Tibial nerve (tissue), 4 donors: ENCODE results near the gene COL4A1. TPM values are rescaled to one million over a fixed set of nuclear protein-coding genes. Genes with fewer than 3 reads are reported as not detected.
A peak's percentile ranks its signal among the peaks of the same experiment; 100 is the strongest.

Experiments used
- DNase-seq, 2 donors: peaks; one replicate each; pipeline ENCODE4 v3.0.0-alpha.2; 2019; ENCODE audit warnings: low spot score in 2 of 2
- H3K27ac ChIP-seq, 4 donors: fragments of 200-600 bp; sonication (generic) in 3 of 4; one replicate each; pipeline ENCODE4 v1.5.1; 2017 to 2019; ENCODE audit warnings: mild to moderate bottlenecking in 1 of 4
- H3K27me3 ChIP-seq, 2 donors: fragments of 200-600 bp; sonication (generic) in 1 of 2; one replicate each; pipeline versions ENCODE4 v1.5.1 to v1.6.0; 2017 to 2019
- H3K36me3 ChIP-seq, 3 donors: fragments of 200-600 bp; sonication (generic); one replicate each; pipeline ENCODE4 v1.5.1; 2018 to 2019
- H3K4me1 ChIP-seq, 4 donors: fragments of 200-600 bp; sonication (generic) in 3 of 4; one replicate each; pipeline ENCODE4 v1.5.1; 2017 to 2019
- H3K4me3 ChIP-seq, 4 donors: fragments of 200-600 bp; sonication (generic) in 3 of 4; one replicate each; pipeline ENCODE4 v1.5.1; 2017 to 2019; ENCODE audit warnings: mild to moderate bottlenecking in 1 of 4, moderate library complexity in 1 of 4
- H3K9me3 ChIP-seq, 4 donors: fragments of 200-600 bp; sonication (generic) in 3 of 4; one replicate each; pipeline ENCODE4 v1.5.1; 2017 to 2019
- CTCF ChIP-seq, 5 experiments: fragments of 200-600 bp in 3 of 5; fragments of 450-650 bp in 2 of 5; sonication (generic) in 3 of 5; IDR thresholded peaks; one replicate each; pipeline ENCODE4 v1.5.1; 2016 to 2019; ENCODE audit warnings: antibody characterized with exemption in 5 of 5, mild to moderate bottlenecking in 3 of 5, moderate library complexity in 2 of 5
- EP300 ChIP-seq, 2 donors: sonication (generic); formaldehyde crosslinking; IDR thresholded peaks; one replicate each; pipeline ENCODE4 v1.6.1; 2017; ENCODE audit warnings: antibody characterized with exemption in 2 of 2, mild to moderate bottlenecking in 1 of 2
- POLR2A ChIP-seq, 2 donors: fragments of 450-650 bp; IDR thresholded peaks; one replicate each; pipeline ENCODE4 v1.6.1; 2017; ENCODE audit warnings: antibody characterized with exemption in 2 of 2, mild to moderate bottlenecking in 2 of 2, moderate library complexity in 2 of 2
- WGBS, 2 donors: methylation state at CpG; one replicate each; pipeline ENCODE4 v1.1.5; 2018; 5-methylcytosine and 5-hydroxymethylcytosine counted together
- total RNA-seq, 4 donors: library from RNA; depleted of rRNA; stranded (reverse); fragments of >200 nt; gene quantifications; one replicate each; pipeline ENCODE4 v1.1.0, GENCODE V29; 2016

Gene COL4A1
- total RNA-seq, 4 donors from 2014 or later, result 385 to 583 (median 526) TPM

GRCh38 chr13:110233181-110233950 is 73.6 kb downstream of the COL4A1 start:
- Histone ChIP-seq H3K27ac (peak overlapping the region; percentile 41 to 84 (median 61)), H3K36me3 (peaks cover 0 to 12% (median 0%) of the 10 kb centered on the region in 3 donors), H3K27me3 (no peaks in the 10 kb centered on the region), H3K4me1 (peaks cover 0 to 58% (median 22%) of the 10 kb centered on the region in 4 donors), H3K9me3 (no peaks in the 10 kb centered on the region), H3K4me3 (peak overlapping the region in 1 of 4 donors; percentile 26)
- TF ChIP-seq CTCF (IDR thresholded peaks at IDR 0.05), result no peak
- TF ChIP-seq EP300 (IDR thresholded peaks at IDR 0.05), result peak; percentile 40 to 87
- no peak for TF ChIP-seq POLR2A (IDR thresholded peaks at IDR 0.05)
- DNase-seq, result peak; percentile 75 to 82
- WGBS, 2 donors, result 44% methylated on average over 20 of the region's 20 CpGs

- Histone ChIP-seq H3K27ac (peak overlapping the region; percentile 41 to 84 (median 61)), H3K36me3 (peaks cover 0 to 12% (median 0%) of the 10 kb centered on the region in 3 donors), H3K4me3 (peak overlapping the region in 1 of 4 donors; percentile 26), H3K9me3 (no peaks in the 10 kb centered on the region), H3K27me3 (no peaks in the 10 kb centered on the region), H3K4me1 (peaks cover 0 to 58% (median 19%) of the 10 kb centered on the region in 4 donors)
- TF ChIP-seq CTCF (IDR thresholded peaks at IDR 0.05) (no peak), POLR2A (IDR thresholded peaks at IDR 0.05) (no peak), EP300 (IDR thresholded peaks at IDR 0.05) (no peak)
- 48 to 60% methylated on average over 11 of the region's 11 CpGs for WGBS, 2 donors
- no peak for DNase-seq
Measured at GRCh38 chr13:110232756-110233155, 74.2 kb downstream of the COL4A1 start.

- WGBS, 2 donors, result 60 to 66% methylated on average over 5 of the region's 5 CpGs
Measured at GRCh38 chr13:110232142-110232541, 74.8 kb downstream of the COL4A1 start.

DNA sequence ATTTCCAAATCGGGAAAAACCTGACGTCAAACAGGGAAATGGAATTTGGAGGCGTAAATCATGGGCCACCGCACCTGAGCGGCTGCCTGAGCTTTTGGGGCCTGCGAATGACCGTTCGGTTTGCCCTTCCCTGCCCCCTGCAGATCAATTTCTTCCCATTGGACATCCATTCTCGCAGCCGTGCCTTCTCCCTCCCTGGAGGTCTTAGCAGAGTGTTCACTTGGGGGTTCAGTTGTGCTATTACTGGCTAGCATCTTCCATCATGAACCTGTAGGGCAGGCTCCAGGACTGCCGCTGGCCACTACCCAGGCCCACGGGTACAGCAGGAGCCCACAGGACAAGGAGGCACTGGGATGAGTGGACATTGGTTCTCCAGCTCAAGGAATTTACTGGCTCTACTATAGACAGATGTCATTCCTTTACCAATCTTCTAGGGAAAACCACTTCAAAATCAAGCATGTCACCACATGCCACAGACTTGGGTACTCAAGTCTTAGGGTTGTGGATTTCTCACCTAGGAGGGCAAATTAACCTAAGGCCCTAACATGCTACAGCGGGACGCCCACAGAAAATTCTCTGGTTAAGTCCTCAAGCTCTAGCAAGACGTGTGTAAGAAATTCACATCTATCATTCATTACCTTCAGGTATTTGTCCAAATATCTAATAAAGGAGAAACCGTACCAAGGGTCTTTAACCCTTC is 75.5 kb downstream of the COL4A1 start:
- Histone ChIP-seq H3K27ac (peak overlapping the region in 3 of 4 donors; percentile 55 to 84 (median 67)), H3K27me3 (no peaks in the 10 kb centered on the region), H3K4me3 (no peak overlapping the region), H3K9me3 (no peaks in the 10 kb centered on the region), H3K36me3 (peaks cover 0 to 5% (median 0%) of the 10 kb centered on the region in 3 donors), H3K4me1 (peaks cover 0 to 55% (median 13%) of the 10 kb centered on the region in 4 donors)
- WGBS, 2 donors, result 84 to 90% methylated on average over 16 of the region's 16 CpGs
- no peak for TF ChIP-seq EP300 (IDR thresholded peaks at IDR 0.05)
- TF ChIP-seq CTCF (IDR thresholded peaks at IDR 0.05), result no peak
- no peak for TF ChIP-seq POLR2A (IDR thresholded peaks at IDR 0.05)
- DNase-seq, result no peak

More at GRCh38 chr13:110232142-110232541, 74.8 kb downstream of the COL4A1 start:
- no peak overlapping the region for H3K4me3 ChIP-seq
- H3K4me1 ChIP-seq, result peaks cover 0 to 58% (median 16%) of the 10 kb centered on the region in 4 donors
- H3K36me3 ChIP-seq, result peaks cover 0 to 12% (median 0%) of the 10 kb centered on the region in 3 donors
- peak overlapping the region in 3 of 4 donors; percentile 55 to 84 (median 67) for H3K27ac ChIP-seq
- no peaks in the 10 kb centered on the region for H3K9me3 ChIP-seq
- no peak for DNase-seq
- TF ChIP-seq POLR2A (IDR thresholded peaks at IDR 0.05), result no peak
- TF ChIP-seq CTCF (IDR thresholded peaks at IDR 0.05), result no peak
- H3K27me3 ChIP-seq, result no peaks in the 10 kb centered on the region
